Liver (tissue), 9 donors: ENCODE results near the gene TUBB1. TPM values are rescaled to one million over a fixed set of nuclear protein-coding genes. Genes with fewer than 3 reads are reported as not detected.

Experiments used
- DNase-seq: peaks from one replicate; pipeline ENCODE4 v3.0.0-alpha.2; 2017; ENCODE audit warnings: low spot score
- H3K27ac ChIP-seq, 2 donors: one replicate each; pipeline ENCODE4 v1.7.0; 2013; ENCODE audit warnings: inconsistent platforms in 2 of 2, low read length in 2 of 2, control low read depth in 1 of 2, low read depth in 1 of 2, mild to moderate bottlenecking in 1 of 2
- H3K27me3 ChIP-seq, 4 donors: one replicate each; pipeline versions ENCODE4 v1.6.1 to v1.7.0; 2013; ENCODE audit warnings: low read length in 3 of 4, inconsistent platforms in 1 of 4, mild to moderate bottlenecking in 1 of 4, moderate library complexity in 1 of 4; ENCODE audit not compliant: control insufficient read depth in 4 of 4, insufficient read depth in 4 of 4
- H3K36me3 ChIP-seq, 4 donors: one replicate each; pipeline versions ENCODE4 v1.6.1 to v1.7.0; 2013; ENCODE audit warnings: low read length in 3 of 4, mild to moderate bottlenecking in 3 of 4, low read depth in 1 of 4, moderate library complexity in 1 of 4; ENCODE audit not compliant: control insufficient read depth in 4 of 4, insufficient read depth in 3 of 4
- H3K4me1 ChIP-seq, 4 donors: one replicate each; pipeline versions ENCODE4 v1.6.1 to v1.7.0; 2013; ENCODE audit warnings: low read length in 3 of 4, mild to moderate bottlenecking in 3 of 4, moderate library complexity in 1 of 4; ENCODE audit not compliant: control insufficient read depth in 4 of 4, insufficient read depth in 4 of 4
- H3K4me3 ChIP-seq, 3 donors: one replicate each; pipeline versions ENCODE4 v1.6.1 to v1.7.0; 2013; ENCODE audit warnings: low read length in 3 of 3, control low read depth in 1 of 3, low read depth in 1 of 3, mild to moderate bottlenecking in 1 of 3
- H3K9ac ChIP-seq, 2 donors: one replicate each; pipeline ENCODE4 v1.7.0; 2013; ENCODE audit warnings: low read length in 2 of 2, mild to moderate bottlenecking in 2 of 2, moderate library complexity in 2 of 2, control low read depth in 1 of 2, low read depth in 1 of 2
- H3K9me3 ChIP-seq, 4 donors: one replicate each; pipeline versions ENCODE4 v1.6.1 to v1.7.0; 2013; ENCODE audit warnings: low read length in 3 of 4; ENCODE audit not compliant: control insufficient read depth in 4 of 4
- FOXA1 ChIP-seq: IDR thresholded peaks from 2 replicates; pipeline ENCODE4 v1.6.1; 2016; ENCODE audit warnings: antibody characterized with exemption
- GABPA ChIP-seq, 2 donors: IDR thresholded peaks in 1 of 2; conservative IDR thresholded peaks in 1 of 2; 2 replicates each; pipeline ENCODE4 v1.6.1; 2016; ENCODE audit warnings: antibody characterized with exemption in 2 of 2, mild to moderate bottlenecking in 1 of 2, moderate library complexity in 1 of 2
- HNF4G ChIP-seq: IDR thresholded peaks from 2 replicates; pipeline ENCODE4 v1.6.1; 2016; ENCODE audit warnings: antibody characterized with exemption
- RAD21 ChIP-seq, 2 donors: IDR thresholded peaks; 2 replicates each; pipeline ENCODE4 v1.6.1; 2016; ENCODE audit warnings: antibody characterized with exemption in 2 of 2, mild to moderate bottlenecking in 2 of 2
- RXRA ChIP-seq, 2 donors: IDR thresholded peaks; 2 replicates each; pipeline ENCODE4 v1.6.1; 2017 to 2018; ENCODE audit warnings: antibody characterized with exemption in 2 of 2, mild to moderate bottlenecking in 1 of 2
- SP1 ChIP-seq: IDR thresholded peaks from 2 replicates; pipeline ENCODE4 v1.6.1; 2018; ENCODE audit warnings: antibody characterized with exemption, mild to moderate bottlenecking
- YY1 ChIP-seq: IDR thresholded peaks from 2 replicates; pipeline ENCODE4 v1.6.1; 2016; ENCODE audit warnings: antibody characterized with exemption, mild to moderate bottlenecking
- WGBS: extraction: QIAGEN DNeasy Blood & Tissue Kit; methylation state at CpG from one replicate; pipeline ENCODE4 v1.1.7; 2013; 5-methylcytosine and 5-hydroxymethylcytosine counted together
- polyA plus RNA-seq, 2 donors: library from polyadenylated mRNA; stranded (reverse) in 1 of 2; unstranded in 1 of 2; fragments of 200-250 nt in 1 of 2; fragments of >200 nt in 1 of 2; fragmentation: Nextera tagmentation in 1 of 2; extraction: Ambion mirVana in 1 of 2; gene quantifications; one replicate each; pipeline versions ENCODE4 v1.2.1 to v1.2.3, GENCODE V29; 2013 to 2015
- total RNA-seq, 2 donors: library from RNA; depleted of rRNA; stranded (reverse); fragments of >200 nt; gene quantifications; one replicate each; pipeline ENCODE4 v1.2.3, GENCODE V29; 2014
- TF ChIP-seq, protein P1 (sequence below): IDR thresholded peaks from 2 replicates; pipeline ENCODE4 v1.6.1; 2016; ENCODE audit warnings: antibody characterized with exemption
- TF ChIP-seq, protein P2 (sequence below): IDR thresholded peaks from 2 replicates; pipeline ENCODE4 v1.6.1; 2016; ENCODE audit warnings: antibody characterized with exemption
- TF ChIP-seq, protein P3 (sequence below): IDR thresholded peaks from 2 replicates; pipeline ENCODE4 v1.6.1; 2016; ENCODE audit warnings: antibody characterized with exemption, mild to moderate bottlenecking
- TF ChIP-seq, protein P4 (sequence below): fragments of 150-350 bp; IDR thresholded peaks from 2 replicates; pipeline ENCODE4 v1.5.1; 2017; ENCODE audit warnings: improper control_type of control experiment, low read depth, low read length; ENCODE audit not compliant: missing input control
- TF ChIP-seq, protein P5 (sequence below): IDR thresholded peaks from 2 replicates; pipeline ENCODE4 v1.6.1; 2016; ENCODE audit warnings: antibody characterized with exemption
- donor health status: healthy.
- donor health status: healthy.
- donor health status: healthy.
- donor health status: healthy.
- donor health status: healthy.

The TUBB1 gene
- total and polyA plus RNA-seq, 4 donors: 0.17 to 59.5 (median 0.24) TPM

DNA sequence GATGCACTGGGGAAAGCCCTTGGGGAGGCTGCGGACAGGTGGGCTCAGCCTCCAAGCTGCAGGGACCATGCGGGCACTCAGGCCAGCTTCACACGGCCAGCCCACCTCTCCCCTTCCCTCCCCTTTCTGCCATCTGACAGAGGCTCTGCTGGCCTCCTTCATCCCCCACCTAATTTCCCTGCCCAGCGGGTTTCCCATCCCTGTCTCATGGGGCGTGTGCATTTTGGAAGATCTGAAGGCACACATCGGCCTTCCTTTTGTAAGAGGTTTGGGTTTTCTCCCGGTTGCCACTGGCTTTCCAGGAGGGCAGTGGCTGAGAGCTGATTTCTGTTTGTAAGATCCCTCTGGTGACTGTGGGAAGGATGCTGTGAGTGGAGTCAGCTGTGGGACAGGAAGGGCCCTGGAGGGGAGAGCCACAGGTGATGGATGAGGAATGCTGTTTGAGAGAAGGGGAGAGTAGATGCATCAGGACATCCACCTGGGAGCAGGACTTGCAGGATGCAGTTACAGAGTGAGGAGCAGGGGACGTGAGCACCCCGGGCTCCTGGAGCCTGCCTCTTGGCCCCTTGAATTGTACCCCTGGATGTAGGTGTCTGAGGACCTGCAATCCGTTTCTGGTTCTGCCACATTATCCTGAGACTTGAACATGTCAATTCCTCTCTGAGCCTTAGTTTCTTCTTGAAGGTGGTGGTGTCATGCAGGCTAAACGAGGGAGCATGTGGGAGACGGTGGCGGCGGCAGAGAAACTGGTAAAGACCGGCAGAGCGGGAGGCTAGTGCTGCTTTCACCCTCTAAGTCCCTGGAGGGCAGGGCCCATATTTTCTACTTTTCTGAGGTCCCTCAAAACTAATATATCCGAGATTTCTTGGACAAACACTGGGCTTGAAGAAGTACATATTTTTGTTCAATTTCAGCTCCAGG, 5.9 kb upstream of the TUBB1 start:
- no peak overlapping the region for H3K4me3 ChIP-seq
- TF ChIP-seq RXRA (IDR thresholded peaks at IDR 0.05): no peak
- TF ChIP-seq, protein P1, sequence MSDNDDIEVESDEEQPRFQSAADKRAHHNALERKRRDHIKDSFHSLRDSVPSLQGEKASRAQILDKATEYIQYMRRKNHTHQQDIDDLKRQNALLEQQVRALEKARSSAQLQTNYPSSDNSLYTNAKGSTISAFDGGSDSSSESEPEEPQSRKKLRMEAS: no peak
- TF ChIP-seq RAD21 (IDR thresholded peaks at IDR 0.05): no peak
- TF ChIP-seq, protein P2, sequence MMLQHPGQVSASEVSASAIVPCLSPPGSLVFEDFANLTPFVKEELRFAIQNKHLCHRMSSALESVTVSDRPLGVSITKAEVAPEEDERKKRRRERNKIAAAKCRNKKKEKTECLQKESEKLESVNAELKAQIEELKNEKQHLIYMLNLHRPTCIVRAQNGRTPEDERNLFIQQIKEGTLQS: no peak
- TF ChIP-seq GABPA (IDR thresholded peaks at IDR 0.05 in 1 of 2, conservative IDR thresholded peaks at IDR 0.05 in 1 of 2): no peak
- TF ChIP-seq, protein P3, sequence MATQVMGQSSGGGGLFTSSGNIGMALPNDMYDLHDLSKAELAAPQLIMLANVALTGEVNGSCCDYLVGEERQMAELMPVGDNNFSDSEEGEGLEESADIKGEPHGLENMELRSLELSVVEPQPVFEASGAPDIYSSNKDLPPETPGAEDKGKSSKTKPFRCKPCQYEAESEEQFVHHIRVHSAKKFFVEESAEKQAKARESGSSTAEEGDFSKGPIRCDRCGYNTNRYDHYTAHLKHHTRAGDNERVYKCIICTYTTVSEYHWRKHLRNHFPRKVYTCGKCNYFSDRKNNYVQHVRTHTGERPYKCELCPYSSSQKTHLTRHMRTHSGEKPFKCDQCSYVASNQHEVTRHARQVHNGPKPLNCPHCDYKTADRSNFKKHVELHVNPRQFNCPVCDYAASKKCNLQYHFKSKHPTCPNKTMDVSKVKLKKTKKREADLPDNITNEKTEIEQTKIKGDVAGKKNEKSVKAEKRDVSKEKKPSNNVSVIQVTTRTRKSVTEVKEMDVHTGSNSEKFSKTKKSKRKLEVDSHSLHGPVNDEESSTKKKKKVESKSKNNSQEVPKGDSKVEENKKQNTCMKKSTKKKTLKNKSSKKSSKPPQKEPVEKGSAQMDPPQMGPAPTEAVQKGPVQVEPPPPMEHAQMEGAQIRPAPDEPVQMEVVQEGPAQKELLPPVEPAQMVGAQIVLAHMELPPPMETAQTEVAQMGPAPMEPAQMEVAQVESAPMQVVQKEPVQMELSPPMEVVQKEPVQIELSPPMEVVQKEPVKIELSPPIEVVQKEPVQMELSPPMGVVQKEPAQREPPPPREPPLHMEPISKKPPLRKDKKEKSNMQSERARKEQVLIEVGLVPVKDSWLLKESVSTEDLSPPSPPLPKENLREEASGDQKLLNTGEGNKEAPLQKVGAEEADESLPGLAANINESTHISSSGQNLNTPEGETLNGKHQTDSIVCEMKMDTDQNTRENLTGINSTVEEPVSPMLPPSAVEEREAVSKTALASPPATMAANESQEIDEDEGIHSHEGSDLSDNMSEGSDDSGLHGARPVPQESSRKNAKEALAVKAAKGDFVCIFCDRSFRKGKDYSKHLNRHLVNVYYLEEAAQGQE: no peak
- TF ChIP-seq, protein P4, sequence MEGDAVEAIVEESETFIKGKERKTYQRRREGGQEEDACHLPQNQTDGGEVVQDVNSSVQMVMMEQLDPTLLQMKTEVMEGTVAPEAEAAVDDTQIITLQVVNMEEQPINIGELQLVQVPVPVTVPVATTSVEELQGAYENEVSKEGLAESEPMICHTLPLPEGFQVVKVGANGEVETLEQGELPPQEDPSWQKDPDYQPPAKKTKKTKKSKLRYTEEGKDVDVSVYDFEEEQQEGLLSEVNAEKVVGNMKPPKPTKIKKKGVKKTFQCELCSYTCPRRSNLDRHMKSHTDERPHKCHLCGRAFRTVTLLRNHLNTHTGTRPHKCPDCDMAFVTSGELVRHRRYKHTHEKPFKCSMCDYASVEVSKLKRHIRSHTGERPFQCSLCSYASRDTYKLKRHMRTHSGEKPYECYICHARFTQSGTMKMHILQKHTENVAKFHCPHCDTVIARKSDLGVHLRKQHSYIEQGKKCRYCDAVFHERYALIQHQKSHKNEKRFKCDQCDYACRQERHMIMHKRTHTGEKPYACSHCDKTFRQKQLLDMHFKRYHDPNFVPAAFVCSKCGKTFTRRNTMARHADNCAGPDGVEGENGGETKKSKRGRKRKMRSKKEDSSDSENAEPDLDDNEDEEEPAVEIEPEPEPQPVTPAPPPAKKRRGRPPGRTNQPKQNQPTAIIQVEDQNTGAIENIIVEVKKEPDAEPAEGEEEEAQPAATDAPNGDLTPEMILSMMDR: no peak
- TF ChIP-seq HNF4G: no peak
- TF ChIP-seq, protein P5, sequence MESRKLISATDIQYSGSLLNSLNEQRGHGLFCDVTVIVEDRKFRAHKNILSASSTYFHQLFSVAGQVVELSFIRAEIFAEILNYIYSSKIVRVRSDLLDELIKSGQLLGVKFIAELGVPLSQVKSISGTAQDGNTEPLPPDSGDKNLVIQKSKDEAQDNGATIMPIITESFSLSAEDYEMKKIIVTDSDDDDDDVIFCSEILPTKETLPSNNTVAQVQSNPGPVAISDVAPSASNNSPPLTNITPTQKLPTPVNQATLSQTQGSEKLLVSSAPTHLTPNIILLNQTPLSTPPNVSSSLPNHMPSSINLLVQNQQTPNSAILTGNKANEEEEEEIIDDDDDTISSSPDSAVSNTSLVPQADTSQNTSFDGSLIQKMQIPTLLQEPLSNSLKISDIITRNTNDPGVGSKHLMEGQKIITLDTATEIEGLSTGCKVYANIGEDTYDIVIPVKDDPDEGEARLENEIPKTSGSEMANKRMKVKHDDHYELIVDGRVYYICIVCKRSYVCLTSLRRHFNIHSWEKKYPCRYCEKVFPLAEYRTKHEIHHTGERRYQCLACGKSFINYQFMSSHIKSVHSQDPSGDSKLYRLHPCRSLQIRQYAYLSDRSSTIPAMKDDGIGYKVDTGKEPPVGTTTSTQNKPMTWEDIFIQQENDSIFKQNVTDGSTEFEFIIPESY: no peak
- no peak for TF ChIP-seq FOXA1
- TF ChIP-seq SP1: no peak
- TF ChIP-seq YY1: no peak
- H3K27ac ChIP-seq: no peak overlapping the region
- DNase-seq: no peak
- H3K36me3 ChIP-seq: no peaks in the 10 kb centered on the region
- no peaks in the 10 kb centered on the region for H3K9me3 ChIP-seq
- H3K27me3 ChIP-seq: no peaks in the 10 kb centered on the region
- WGBS: 97% methylated on average over 17 of the region's 17 CpGs
- no peaks in the 10 kb centered on the region for H3K4me1 ChIP-seq
- H3K9ac ChIP-seq: no peak overlapping the region
